Duodenal mucosa (tissue), 2 donors: ENCODE data around the gene LAMA5.

Experiments
- H3K27ac ChIP-seq: one replicate; pipeline ENCODE4 v1.7.0; 2013; ENCODE audit warnings: low read depth, low read length
- H3K27me3 ChIP-seq, 2 donors: one replicate each; pipeline ENCODE4 v1.7.0; 2013; ENCODE audit warnings: low read length in 2 of 2, control low read depth in 1 of 2; ENCODE audit not compliant: insufficient read depth in 2 of 2, control insufficient read depth in 1 of 2
- H3K36me3 ChIP-seq, 2 donors: one replicate each; pipeline ENCODE4 v1.7.0; 2013; ENCODE audit warnings: low read length in 2 of 2, control low read depth in 1 of 2; ENCODE audit not compliant: insufficient read depth in 2 of 2, control insufficient read depth in 1 of 2
- H3K4me1 ChIP-seq, 2 donors: one replicate each; pipeline ENCODE4 v1.7.0; 2013; ENCODE audit warnings: low read length in 2 of 2, control low read depth in 1 of 2; ENCODE audit not compliant: insufficient read depth in 2 of 2, control insufficient read depth in 1 of 2
- H3K4me3 ChIP-seq, 2 donors: one replicate each; pipeline ENCODE4 v1.7.0; 2013; ENCODE audit warnings: low read length in 2 of 2, low read depth in 1 of 2
- H3K9ac ChIP-seq, 2 donors: one replicate each; pipeline ENCODE4 v1.7.0; 2013; ENCODE audit warnings: low read length in 2 of 2, low read depth in 1 of 2
- H3K9me3 ChIP-seq, 2 donors: one replicate each; pipeline ENCODE4 v1.7.0; 2013; ENCODE audit warnings: low read length in 2 of 2, control low read depth in 1 of 2; ENCODE audit not compliant: control insufficient read depth in 1 of 2

The LAMA5 gene

DNA sequence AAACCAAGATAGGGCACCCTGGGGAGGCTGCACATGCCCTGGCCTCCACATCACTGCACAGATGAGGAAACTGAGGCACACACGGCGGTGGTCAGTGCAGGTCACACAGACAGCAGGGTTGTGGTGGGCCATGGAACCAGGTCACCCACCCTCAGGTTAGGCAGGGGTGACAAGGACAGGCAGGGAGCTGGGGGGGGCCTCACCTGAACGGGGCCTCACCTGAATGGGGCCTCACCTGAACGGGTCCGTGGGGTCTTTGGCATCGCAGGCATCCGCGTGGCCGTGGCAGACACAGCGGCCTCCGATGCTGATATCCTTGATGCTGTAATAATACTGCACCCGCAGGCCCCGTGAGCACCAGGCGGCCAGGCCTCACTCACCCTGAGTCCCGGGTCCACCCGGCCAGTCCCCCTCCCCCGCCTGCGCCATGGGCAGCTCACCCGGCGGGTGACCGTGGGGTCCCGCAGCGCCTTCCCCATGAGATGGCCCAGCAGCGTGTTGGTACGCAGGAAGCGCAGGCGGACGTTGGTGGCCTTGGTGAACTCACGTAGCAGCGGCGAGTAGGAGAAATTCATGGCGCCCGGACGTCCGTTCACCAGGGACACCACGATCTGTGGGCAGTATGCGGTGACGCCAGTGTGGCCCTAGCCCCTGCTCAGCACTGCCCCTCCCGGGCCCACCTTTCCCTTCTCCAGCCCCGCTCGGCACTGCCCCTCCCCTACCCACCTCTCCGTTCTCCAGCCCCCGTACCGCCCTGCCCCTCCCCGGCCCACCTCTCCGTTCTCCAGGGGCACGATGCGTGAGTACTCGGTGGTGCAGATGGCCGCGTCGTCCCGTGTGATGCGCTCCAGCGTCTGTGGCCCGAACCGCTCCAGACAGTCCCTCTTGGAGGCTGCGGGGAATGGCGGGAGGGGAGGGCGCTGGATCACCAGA, 15.4 kb downstream of the LAMA5 start:
- Histone ChIP-seq H3K27me3 (no peaks in the 10 kb centered on the region), H3K9ac (no peak overlapping the region), H3K4me1 (peaks cover 14 to 32% of the 10 kb centered on the region in 2 donors), H3K9me3 (no peaks in the 10 kb centered on the region), H3K4me3 (no peak overlapping the region), H3K27ac (no peak overlapping the region), H3K36me3 (no peaks in the 10 kb centered on the region)

DNA sequence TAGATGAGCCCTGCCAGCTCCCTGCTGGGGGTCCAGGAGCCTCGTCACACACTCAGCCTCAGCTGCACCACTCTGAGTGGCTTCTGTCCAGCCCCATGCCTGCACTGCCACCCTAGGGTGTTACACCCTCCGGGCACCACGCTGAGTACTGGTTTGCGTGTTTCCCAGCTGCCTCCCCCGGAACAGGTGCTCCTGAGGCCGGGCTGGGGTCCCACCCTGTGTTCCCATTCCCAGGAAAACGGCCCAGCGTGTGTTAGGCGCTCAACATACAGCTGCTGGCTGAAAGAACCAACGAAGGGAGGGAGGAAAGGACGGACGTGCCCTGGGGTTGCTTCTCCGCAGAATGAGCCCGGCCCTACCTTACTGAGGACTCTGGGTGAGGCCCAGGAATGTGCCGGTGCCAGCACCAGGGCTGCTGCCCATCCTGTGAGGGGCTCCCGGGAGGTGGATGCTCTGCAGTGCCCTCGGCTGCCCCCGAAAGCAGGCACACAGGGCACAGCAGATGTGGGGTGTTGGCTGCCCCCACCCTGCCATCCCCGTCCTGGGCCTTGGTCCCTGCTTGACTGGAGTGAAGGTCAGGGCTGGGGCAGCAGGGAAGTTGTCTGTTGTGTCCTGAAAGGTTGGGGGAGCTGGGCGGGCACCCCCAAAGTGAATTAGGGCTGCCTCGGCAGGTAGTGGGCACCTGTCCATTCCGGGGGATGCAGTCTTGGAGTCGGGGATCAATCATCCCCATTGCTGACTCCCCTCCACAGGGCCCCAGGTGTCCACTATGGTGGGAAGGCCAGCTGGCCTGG, 16.3 kb downstream of the LAMA5 start:
- Histone ChIP-seq H3K4me3 (no peak overlapping the region), H3K9ac (no peak overlapping the region), H3K36me3 (no peaks in the 10 kb centered on the region), H3K27me3 (no peaks in the 10 kb centered on the region), H3K4me1 (peaks cover 13 to 26% of the 10 kb centered on the region in 2 donors), H3K27ac (no peak overlapping the region), H3K9me3 (no peaks in the 10 kb centered on the region)

DNA sequence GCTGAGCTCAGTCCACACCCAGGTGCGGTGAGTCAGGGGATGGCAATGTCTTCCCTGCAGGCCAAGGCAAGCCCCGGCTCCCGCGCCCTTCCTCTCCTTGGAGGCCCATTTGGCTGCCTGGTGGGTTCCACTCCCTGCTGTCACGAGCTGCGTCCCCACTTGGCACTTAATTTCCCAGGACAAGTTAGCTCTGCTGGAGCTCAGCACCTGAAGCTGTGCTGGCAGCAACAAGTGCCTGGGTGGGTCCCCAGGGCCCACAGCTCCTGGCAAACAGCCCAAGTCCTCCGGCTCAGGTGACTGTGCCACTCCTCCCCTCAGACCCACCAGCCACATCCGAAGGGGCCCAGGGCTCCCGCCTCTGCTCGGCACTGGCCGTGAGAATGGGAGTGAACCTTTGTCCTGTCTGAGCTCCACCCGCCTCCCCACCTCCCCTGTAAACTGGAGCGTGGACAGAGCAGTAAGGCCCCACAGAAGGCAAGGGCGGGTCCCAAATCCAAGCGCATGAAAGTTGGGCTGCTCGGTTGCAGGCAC, 16.9 kb downstream of the LAMA5 start:
- Histone ChIP-seq H3K27ac (no peak overlapping the region), H3K4me3 (no peak overlapping the region), H3K9ac (no peak overlapping the region), H3K27me3 (no peaks in the 10 kb centered on the region), H3K9me3 (no peaks in the 10 kb centered on the region), H3K4me1 (peaks cover 13 to 22% of the 10 kb centered on the region in 2 donors), H3K36me3 (no peaks in the 10 kb centered on the region)

DNA sequence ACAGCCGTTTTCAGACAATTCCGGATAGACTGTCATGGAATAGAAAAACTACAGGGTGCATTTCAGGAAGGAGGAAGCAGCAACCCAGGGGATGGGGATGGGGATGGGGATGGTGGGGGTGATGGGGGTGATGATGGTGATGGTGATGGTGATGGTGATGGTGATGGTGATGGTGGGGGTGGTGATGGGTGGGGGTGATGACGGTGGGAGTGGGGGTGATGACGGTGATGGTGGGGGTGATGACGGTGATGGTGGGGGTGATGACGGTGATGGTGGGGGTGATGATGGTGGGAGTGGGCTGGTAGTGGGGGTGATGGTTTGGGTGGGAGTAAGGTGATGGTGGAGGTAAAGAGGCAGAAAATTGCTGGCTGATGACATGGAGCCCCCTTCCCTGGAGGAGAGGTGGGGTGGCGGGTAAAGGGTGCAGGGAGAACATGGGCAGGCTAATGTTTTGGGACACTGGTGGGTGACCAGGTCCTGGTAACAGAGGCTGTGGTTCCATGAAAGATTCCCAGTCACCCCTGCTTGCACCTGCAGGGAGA, 17.5 kb downstream of the LAMA5 start:
- Histone ChIP-seq H3K36me3 (no peaks in the 10 kb centered on the region), H3K4me1 (peaks cover 13 to 18% of the 10 kb centered on the region in 2 donors), H3K4me3 (no peak overlapping the region), H3K9ac (no peak overlapping the region), H3K27ac (no peak overlapping the region), H3K27me3 (no peaks in the 10 kb centered on the region), H3K9me3 (no peaks in the 10 kb centered on the region)

DNA sequence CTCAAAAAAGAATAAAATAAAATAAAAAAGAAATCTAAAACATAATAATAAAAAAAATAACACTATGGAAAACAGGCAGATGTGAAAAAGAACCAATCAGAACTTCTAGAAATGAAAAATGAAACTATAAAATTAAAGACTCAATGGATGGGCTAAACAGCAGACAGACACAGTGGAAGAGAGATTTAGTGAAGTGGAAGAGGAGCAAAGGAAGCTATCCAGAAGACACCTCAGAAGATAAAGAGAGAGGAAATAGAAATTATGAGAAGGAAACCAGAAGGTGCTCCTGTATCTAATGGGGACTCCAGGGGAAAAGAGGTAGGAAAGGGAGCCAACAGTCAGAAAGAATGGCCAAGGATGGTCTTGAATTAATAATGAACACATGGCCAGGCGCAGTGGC, 18.5 kb downstream of the LAMA5 start:
- Histone ChIP-seq H3K27ac (no peak overlapping the region), H3K36me3 (no peaks in the 10 kb centered on the region)

GRCh38 chr20:62347445-62347844, 19.7 kb downstream of the LAMA5 start:
- H3K27ac ChIP-seq, result no peak overlapping the region
- H3K27me3 ChIP-seq, result no peaks in the 10 kb centered on the region
- no peak overlapping the region for H3K4me3 ChIP-seq
- H3K36me3 ChIP-seq, result no peaks in the 10 kb centered on the region
- H3K4me1 ChIP-seq, result peaks cover 12 to 13% of the 10 kb centered on the region in 2 donors
- H3K9me3 ChIP-seq, result no peaks in the 10 kb centered on the region
- H3K9ac ChIP-seq, result no peak overlapping the region

More for the DNA sequence above, 18.5 kb downstream of the LAMA5 start:
- H3K9ac ChIP-seq, result no peak overlapping the region
- peaks cover 13 to 18% of the 10 kb centered on the region in 2 donors for H3K4me1 ChIP-seq
- H3K4me3 ChIP-seq, result no peak overlapping the region
- no peaks in the 10 kb centered on the region for H3K27me3 ChIP-seq
- no peaks in the 10 kb centered on the region for H3K9me3 ChIP-seq

DNA sequence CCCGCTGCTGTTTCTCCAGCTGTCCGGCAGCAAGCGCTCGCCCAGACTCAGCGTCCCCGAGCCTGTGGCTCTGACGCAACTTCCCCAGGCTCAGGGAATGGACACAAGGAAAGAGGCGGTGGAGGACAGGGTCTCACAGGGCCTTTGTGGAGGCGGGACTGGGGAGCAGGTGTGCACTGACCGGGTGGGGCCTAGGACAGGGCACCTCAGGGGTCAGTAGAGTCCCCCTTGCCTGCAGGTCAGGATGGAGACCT, 20.0 kb downstream of the LAMA5 start:
- H3K36me3 ChIP-seq, result no peaks in the 10 kb centered on the region
- no peak overlapping the region for H3K4me3 ChIP-seq
- no peaks in the 10 kb centered on the region for H3K27me3 ChIP-seq
- H3K27ac ChIP-seq, result no peak overlapping the region
- H3K9me3 ChIP-seq, result no peaks in the 10 kb centered on the region
- H3K4me1 ChIP-seq, result peaks cover 12 to 13% of the 10 kb centered on the region in 2 donors
- H3K9ac ChIP-seq, result no peak overlapping the region

GRCh38 chr20:62346398-62347150, 20.5 kb downstream of the LAMA5 start:
- Histone ChIP-seq H3K27ac (no peak overlapping the region), H3K4me3 (no peak overlapping the region), H3K36me3 (no peaks in the 10 kb centered on the region), H3K9ac (no peak overlapping the region), H3K27me3 (no peaks in the 10 kb centered on the region), H3K9me3 (no peaks in the 10 kb centered on the region), H3K4me1 (peaks cover 12 to 13% of the 10 kb centered on the region in 2 donors)

DNA sequence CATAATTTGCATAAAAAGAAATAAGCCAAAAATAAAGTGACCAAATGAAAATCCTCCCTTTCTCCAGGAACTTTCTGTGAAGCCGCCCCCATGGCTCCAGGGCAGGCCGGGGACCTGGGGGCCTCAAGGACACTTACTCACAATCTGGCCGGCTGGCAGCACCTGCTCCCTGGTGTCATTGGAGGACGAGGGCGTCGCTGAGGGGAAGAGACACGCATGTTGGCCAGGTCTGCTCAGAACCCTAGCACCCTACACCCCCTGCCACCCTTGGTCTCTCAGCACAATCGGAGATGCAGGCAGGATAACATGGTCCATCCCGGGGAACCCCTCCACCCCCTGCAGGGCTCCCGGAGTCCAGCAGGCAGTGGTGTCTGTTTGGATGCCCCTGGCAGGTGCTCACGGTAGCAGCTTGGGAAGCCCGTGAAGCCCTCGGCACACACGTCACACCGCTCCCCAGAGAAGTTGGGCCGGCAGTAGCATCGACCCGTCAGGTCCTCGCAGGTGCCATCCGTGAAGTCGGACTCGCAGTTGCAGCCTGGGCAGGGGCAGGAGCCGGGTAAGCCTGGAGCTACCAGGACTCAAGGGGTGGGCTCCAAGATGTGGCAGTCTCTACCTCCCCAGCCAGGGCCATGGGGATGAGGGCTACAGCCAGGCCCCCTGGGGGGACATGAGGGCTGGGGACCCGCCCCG, 21.3 kb downstream of the LAMA5 start:
- H3K27ac ChIP-seq, result no peak overlapping the region
- H3K4me1 ChIP-seq, result peaks cover 10% of the 10 kb centered on the region in 2 donors
- H3K9ac ChIP-seq, result no peak overlapping the region
- H3K36me3 ChIP-seq, result no peaks in the 10 kb centered on the region
- no peaks in the 10 kb centered on the region for H3K27me3 ChIP-seq
- H3K4me3 ChIP-seq, result no peak overlapping the region
- no peaks in the 10 kb centered on the region for H3K9me3 ChIP-seq
